DND-41 (cell line): ENCODE results near the gene CMSS1.

Experiments
- ATAC-seq: fragments of 200-7000 bp; cut with Tn5 transposase; 3 replicates; pipeline ENCODE4 v1.9.1; 2021; ENCODE audit warnings: low read depth; ENCODE audit not compliant: insufficient read depth
- DNase-seq: peaks from one replicate; pipeline ENCODE4 v3.0.0-alpha.2; 2020
- H2AFZ ChIP-seq: 2 replicates; pipeline ENCODE4 v1.6.0; 2012; ENCODE audit warnings: low read depth, low read length
- H3K27ac ChIP-seq: 2 replicates; pipeline ENCODE4 v1.5.1; 2012; ENCODE audit warnings: low read length, inconsistent platforms
- H3K27me3 ChIP-seq: fragments of 200-600 bp; sonication (generic); 2 replicates; pipeline ENCODE4 v1.6.0; 2012; ENCODE audit warnings: low read length, mild to moderate bottlenecking, inconsistent platforms; ENCODE audit not compliant: insufficient read depth, poor library complexity
- H3K36me3 ChIP-seq: 2 replicates; pipeline ENCODE4 v1.5.1; 2012; ENCODE audit warnings: low read length, inconsistent platforms; ENCODE audit not compliant: insufficient read depth
- H3K4me1 ChIP-seq: 2 replicates; pipeline ENCODE4 v1.5.1; 2012; ENCODE audit warnings: mild to moderate bottlenecking, low read length; ENCODE audit not compliant: insufficient read depth
- H3K4me2 ChIP-seq: 2 replicates; pipeline ENCODE4 v1.6.0; 2012; ENCODE audit warnings: mild to moderate bottlenecking, moderate library complexity, low read length, inconsistent platforms; ENCODE audit not compliant: insufficient read depth
- H3K4me3 ChIP-seq, 2 experiments: fragments of 200-600 bp in 1 of 2; shearing (Covaris generic) in 1 of 2; 2 replicates each; pipeline ENCODE4 v1.5.1; 2012 to 2016; ENCODE audit warnings: inconsistent platforms in 2 of 2, low read length in 2 of 2, mild to moderate bottlenecking in 2 of 2, low read depth in 1 of 2, moderate library complexity in 1 of 2
- H3K79me2 ChIP-seq: 2 replicates; pipeline ENCODE4 v1.6.0; 2012; ENCODE audit warnings: low read length, inconsistent platforms; ENCODE audit not compliant: insufficient read depth
- H3K9ac ChIP-seq: 2 replicates; pipeline ENCODE4 v1.6.0; 2012; ENCODE audit warnings: low read depth, mild to moderate bottlenecking, inconsistent platforms, low read length, moderate library complexity
- H3K9me3 ChIP-seq: 2 replicates; pipeline ENCODE4 v1.5.1; 2012; ENCODE audit warnings: low read length, moderate library complexity, mild to moderate bottlenecking, inconsistent platforms; ENCODE audit not compliant: insufficient read depth, severe bottlenecking
- H4K20me1 ChIP-seq: 2 replicates; pipeline ENCODE4 v1.6.0; 2012; ENCODE audit warnings: low read length; ENCODE audit not compliant: insufficient read depth
- EZH2 ChIP-seq: IDR thresholded peaks from 3 replicates; pipeline ENCODE4 v1.6.1; 2012; ENCODE audit warnings: borderline replicate concordance, low read depth, mild to moderate bottlenecking, moderate library complexity, low read length, inconsistent platforms; ENCODE audit not compliant: severe bottlenecking
- TF ChIP-seq, protein P1 (sequence below): IDR thresholded peaks from 2 replicates; pipeline ENCODE4 v1.5.1; 2012; ENCODE audit warnings: borderline replicate concordance, low read length, moderate library complexity, mild to moderate bottlenecking; ENCODE audit not compliant: poor library complexity, severe bottlenecking; ENCODE audit errors: extremely low read depth

Gene CMSS1

GRCh38 chr3:100150473-100150872 is 332.8 kb downstream of the CMSS1 start:
- Histone ChIP-seq H3K9ac (no peak overlapping the region), H2AFZ (no peak overlapping the region), H4K20me1 (no peaks in the 10 kb centered on the region), H3K4me1 (no peaks in the 10 kb centered on the region), H3K27me3 (no peaks in the 10 kb centered on the region), H3K4me3 (no peak overlapping the region), H3K36me3 (0 out of 2 replicates have a peak, but pooled peaks cover 3% of the 10 kb centered on the region), H3K4me2 (no peak overlapping the region), H3K27ac (no peak overlapping the region), H3K9me3 (peaks cover 6% of the 10 kb centered on the region), H3K79me2 (no peaks in the 10 kb centered on the region)
- DNase-seq = no peak
- no peak for ATAC-seq
- no peak for TF ChIP-seq EZH2
- TF ChIP-seq, protein P1, sequence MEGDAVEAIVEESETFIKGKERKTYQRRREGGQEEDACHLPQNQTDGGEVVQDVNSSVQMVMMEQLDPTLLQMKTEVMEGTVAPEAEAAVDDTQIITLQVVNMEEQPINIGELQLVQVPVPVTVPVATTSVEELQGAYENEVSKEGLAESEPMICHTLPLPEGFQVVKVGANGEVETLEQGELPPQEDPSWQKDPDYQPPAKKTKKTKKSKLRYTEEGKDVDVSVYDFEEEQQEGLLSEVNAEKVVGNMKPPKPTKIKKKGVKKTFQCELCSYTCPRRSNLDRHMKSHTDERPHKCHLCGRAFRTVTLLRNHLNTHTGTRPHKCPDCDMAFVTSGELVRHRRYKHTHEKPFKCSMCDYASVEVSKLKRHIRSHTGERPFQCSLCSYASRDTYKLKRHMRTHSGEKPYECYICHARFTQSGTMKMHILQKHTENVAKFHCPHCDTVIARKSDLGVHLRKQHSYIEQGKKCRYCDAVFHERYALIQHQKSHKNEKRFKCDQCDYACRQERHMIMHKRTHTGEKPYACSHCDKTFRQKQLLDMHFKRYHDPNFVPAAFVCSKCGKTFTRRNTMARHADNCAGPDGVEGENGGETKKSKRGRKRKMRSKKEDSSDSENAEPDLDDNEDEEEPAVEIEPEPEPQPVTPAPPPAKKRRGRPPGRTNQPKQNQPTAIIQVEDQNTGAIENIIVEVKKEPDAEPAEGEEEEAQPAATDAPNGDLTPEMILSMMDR = no peak

GRCh38 chr3:100151024-100151707 is 333.5 kb downstream of the CMSS1 start:
- Histone ChIP-seq H3K36me3 (0 out of 2 replicates have a peak, but pooled peaks cover 3% of the 10 kb centered on the region), H3K9ac (no peak overlapping the region), H3K4me1 (no peaks in the 10 kb centered on the region), H3K4me2 (no peak overlapping the region), H3K4me3 (no peak overlapping the region), H3K27me3 (no peaks in the 10 kb centered on the region), H4K20me1 (no peaks in the 10 kb centered on the region), H3K79me2 (no peaks in the 10 kb centered on the region), H2AFZ (no peak overlapping the region), H3K27ac (no peak overlapping the region), H3K9me3 (peaks cover 9% of the 10 kb centered on the region)
- TF ChIP-seq, protein P1 = no peak
- no peak for TF ChIP-seq EZH2
- DNase-seq (no peak), ATAC-seq (no peak)

GRCh38 chr3:100154171-100154570 is 336.5 kb downstream of the CMSS1 start:
- Histone ChIP-seq H3K4me1 (no peaks in the 10 kb centered on the region), H3K36me3 (0 out of 2 replicates have a peak, but pooled peaks cover 3% of the 10 kb centered on the region), H3K27ac (no peak overlapping the region), H3K9me3 (peaks cover 9% of the 10 kb centered on the region), H4K20me1 (no peaks in the 10 kb centered on the region), H3K79me2 (no peaks in the 10 kb centered on the region), H2AFZ (no peak overlapping the region), H3K4me2 (no peak overlapping the region), H3K4me3 (no peak overlapping the region), H3K27me3 (no peaks in the 10 kb centered on the region), H3K9ac (no peak overlapping the region)
- DNase-seq (no peak), ATAC-seq (no peak)
- no peak for TF ChIP-seq EZH2
- TF ChIP-seq, protein P1 = no peak
